CD4-positive, alpha-beta T cell (primary cell): ENCODE results near the gene SCN3A. TPM values are rescaled to one million over a fixed set of nuclear protein-coding genes. Genes with fewer than 3 reads are reported as not detected.

Source experiments
- ATAC-seq: fragments of 200-7000 bp; cut with Tn5 transposase; one replicate; pipeline ENCODE4 v1.10.0; 2022; ENCODE audit warnings: mild to moderate bottlenecking; ENCODE audit not compliant: poor library complexity
- CTCF ChIA-PET: fragments of 350-600 bp; sonication (Branson Sonifier 250); formaldehyde crosslinking; loops from one replicate; lab custom pipeline; 2021; ENCODE audit warnings: antibody characterized with exemption, inconsistent platforms; lab: Charles Lee
- POLR2A ChIA-PET: fragments of 350-600 bp; sonication (Branson Sonifier 250); formaldehyde crosslinking; loops from one replicate; lab custom pipeline; 2021; ENCODE audit warnings: antibody characterized with exemption, inconsistent platforms; lab: Charles Lee
- DNase-seq, 14 experiments: peaks; one replicate each; pipeline ENCODE4 v3.0.0-alpha.2; 2013 to 2020; ENCODE audit warnings: mixed read lengths in 2 of 14
- H3K27ac ChIP-seq, 2 donors: one replicate each; pipeline versions ENCODE4 v1.5.1 to v1.7.0; 2013; ENCODE audit warnings: low read length in 2 of 2, low read depth in 1 of 2, mild to moderate bottlenecking in 1 of 2
- H3K27me3 ChIP-seq, 2 experiments: 1 replicate in 1 of 2; 2 replicates in 1 of 2; pipeline versions ENCODE4 v1.6.1 to v1.7.0; 2013; ENCODE audit warnings: low read length in 2 of 2, control low read depth in 1 of 2, mild to moderate bottlenecking in 1 of 2, moderate library complexity in 1 of 2; ENCODE audit not compliant: insufficient read depth in 2 of 2, control insufficient read depth in 1 of 2
- H3K36me3 ChIP-seq: one replicate; pipeline ENCODE4 v1.6.1; 2013; ENCODE audit warnings: low read length, control low read depth; ENCODE audit not compliant: insufficient read depth
- H3K4me1 ChIP-seq: one replicate; pipeline ENCODE4 v1.6.1; 2013; ENCODE audit warnings: low read length, control low read depth; ENCODE audit not compliant: insufficient read depth
- H3K4me3 ChIP-seq: one replicate; pipeline ENCODE4 v1.5.1; 2013; ENCODE audit warnings: mild to moderate bottlenecking, low read length, moderate library complexity
- H3K9me3 ChIP-seq, 2 experiments: 1 replicate in 1 of 2; 2 replicates in 1 of 2; pipeline versions ENCODE4 v1.6.1 to v1.7.0; 2013; ENCODE audit warnings: low read length in 2 of 2, mild to moderate bottlenecking in 2 of 2, control low read depth in 1 of 2, moderate library complexity in 1 of 2; ENCODE audit not compliant: control insufficient read depth in 1 of 2, insufficient read depth in 1 of 2
- H3K27ac Mint-ChIP-seq: one replicate; pipeline ENCODE4 v1.8.0; 2020; ENCODE audit warnings: mixed read lengths
- H3K27me3 Mint-ChIP-seq: one replicate; pipeline ENCODE4 v1.8.0; 2021; ENCODE audit warnings: mixed read lengths
- H3K36me3 Mint-ChIP-seq: one replicate; pipeline ENCODE4 v1.8.0; 2021; ENCODE audit warnings: low read depth, mixed read lengths
- H3K4me1 Mint-ChIP-seq: one replicate; pipeline ENCODE4 v1.8.0; 2021; ENCODE audit warnings: low read depth, mixed read lengths
- H3K4me3 Mint-ChIP-seq: one replicate; pipeline ENCODE4 v1.8.0; 2020; ENCODE audit warnings: mild to moderate bottlenecking, mixed read lengths
- H3K9me3 Mint-ChIP-seq: one replicate; pipeline ENCODE4 v1.8.0; 2020; ENCODE audit warnings: mixed read lengths
- CTCF ChIP-seq: fragments of 200-600 bp; IDR thresholded peaks from one replicate; pipeline ENCODE4 v1.8.0; 2022; ENCODE audit warnings: antibody characterized with exemption, mild to moderate bottlenecking
- intact Hi-C, 2 experiments: fragments of 100-400 bp; cut with DNase I in 1 of 2; cut with micrococcal nuclease in 1 of 2; formaldehyde crosslinking; loops; one replicate each; pipeline versions ENCODE4 v1.15.1 to v1.9.0; 2023 to 2025; cut with DNase I, micrococcal nuclease
- total RNA-seq, 174 experiments: library from RNA in 2 of 174; stranded (reverse) in 2 of 174; gene quantifications; one replicate each; pipeline ENCODE4 v1.2.3 and lab custom pipeline; 2021 to 2026

Gene SCN3A
- total RNA-seq, 2 experiments from 2014 or later, result not detected

- Mint-ChIP-seq H3K27ac (no peak overlapping the region), H3K4me3 (no peak overlapping the region), H3K36me3 (no peaks in the 10 kb centered on the region), H3K9me3 (peaks cover 4% of the 10 kb centered on the region), H3K27me3 (no peaks in the 10 kb centered on the region), H3K4me1 (no peaks in the 10 kb centered on the region)
- no peak for TF ChIP-seq CTCF
- no peak overlapping the region for H3K4me3 ChIP-seq
- H3K9me3 ChIP-seq, result no peaks in the 10 kb centered on the region
- intact Hi-C loops, result no loop called here
- ChIA-PET POLR2A (no interaction called here), CTCF (no interaction called here)
- no peaks in the 10 kb centered on the region for H3K36me3 ChIP-seq
- no peaks in the 10 kb centered on the region for H3K4me1 ChIP-seq
- no peaks in the 10 kb centered on the region for H3K27me3 ChIP-seq
- ATAC-seq (no peak), DNase-seq (no peak)
- no peak overlapping the region for H3K27ac ChIP-seq
Measured at GRCh38 chr2:165161510-165161909, 42.3 kb downstream of the SCN3A start.

GRCh38 chr2:165157160-165157559 lies 46.7 kb downstream of the SCN3A start:
- Mint-ChIP-seq H3K36me3 (no peaks in the 10 kb centered on the region), H3K4me1 (no peaks in the 10 kb centered on the region), H3K9me3 (peaks cover 4% of the 10 kb centered on the region), H3K4me3 (no peak overlapping the region), H3K27ac (no peak overlapping the region), H3K27me3 (no peaks in the 10 kb centered on the region)
- Histone ChIP-seq H3K27me3 (no peaks in the 10 kb centered on the region), H3K4me3 (no peak overlapping the region), H3K36me3 (no peaks in the 10 kb centered on the region), H3K4me1 (no peaks in the 10 kb centered on the region), H3K27ac (no peak overlapping the region), H3K9me3 (no peaks in the 10 kb centered on the region)
- DNase-seq (no peak), ATAC-seq (no peak)
- intact Hi-C loops, result no loop called here
- no peak for TF ChIP-seq CTCF
- ChIA-PET CTCF (no interaction called here), POLR2A (no interaction called here)

DNA sequence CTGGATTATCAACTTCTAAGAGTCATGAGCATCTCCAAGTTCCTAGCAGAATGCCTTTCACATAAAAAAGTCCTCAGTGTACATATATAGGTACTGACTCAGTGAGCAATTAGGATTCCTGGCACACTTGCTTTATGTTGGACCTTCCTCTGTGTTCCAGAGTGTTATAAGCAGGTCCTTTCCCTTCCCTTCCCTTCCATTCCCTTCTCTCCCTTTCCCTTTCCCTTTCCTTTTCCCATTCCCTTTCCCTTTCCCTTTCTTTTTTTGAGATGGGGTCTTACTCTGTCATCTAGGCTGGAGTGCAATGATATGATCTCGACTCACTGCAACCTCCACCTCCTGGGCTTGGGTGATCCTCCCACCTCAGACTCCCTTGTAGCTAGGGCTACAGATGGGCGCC lies 48.7 kb downstream of the SCN3A start:
- DNase-seq, result no peak
- H3K9me3 Mint-ChIP-seq, result peaks cover 4% of the 10 kb centered on the region
- Histone ChIP-seq H3K4me1 (no peaks in the 10 kb centered on the region), H3K4me3 (no peak overlapping the region), H3K36me3 (no peaks in the 10 kb centered on the region), H3K9me3 (no peaks in the 10 kb centered on the region), H3K27me3 (no peaks in the 10 kb centered on the region), H3K27ac (no peak overlapping the region)
- H3K27ac Mint-ChIP-seq, result no peak overlapping the region
- ATAC-seq, result no peak
- no peaks in the 10 kb centered on the region for H3K27me3 Mint-ChIP-seq
- no peaks in the 10 kb centered on the region for H3K36me3 Mint-ChIP-seq
- no peak for TF ChIP-seq CTCF
- intact Hi-C loops, result no loop called here
- POLR2A ChIA-PET, result no interaction called here
- no peaks in the 10 kb centered on the region for H3K4me1 Mint-ChIP-seq
- CTCF ChIA-PET, result no interaction called here
- no peak overlapping the region for H3K4me3 Mint-ChIP-seq
